Kidney (tissue), 14 donors: ENCODE data around the gene ADM2. TPM values are rescaled to one million over a fixed set of nuclear protein-coding genes. Genes with fewer than 3 reads are reported as not detected.

Experiments used
- DNase-seq, 5 donors: peaks; one replicate each; pipeline ENCODE4 v3.0.0-alpha.2; 2013 to 2020
- FAIRE-seq: peaks from 2 replicates; lab custom pipeline; 2012; peaks lifted over from hg19 to GRCh38; lab: Jason Lieb, UNC
- H3K27ac ChIP-seq, 2 donors: one replicate each; pipeline ENCODE4 v1.7.0; 2013; ENCODE audit warnings: low read depth in 2 of 2, low read length in 2 of 2, inconsistent platforms in 1 of 2
- H3K27me3 ChIP-seq: one replicate; pipeline ENCODE4 v1.7.1; 2013; ENCODE audit warnings: low read length, inconsistent platforms; ENCODE audit not compliant: control insufficient read depth, insufficient read depth
- H3K36me3 ChIP-seq, 3 donors: one replicate each; pipeline versions ENCODE4 v1.7.0 to v1.7.1; 2013; ENCODE audit warnings: low read length in 3 of 3, control low read depth in 1 of 3, inconsistent platforms in 1 of 3; ENCODE audit not compliant: insufficient read depth in 3 of 3, control insufficient read depth in 2 of 3
- H3K4me1 ChIP-seq, 3 donors: one replicate each; pipeline versions ENCODE4 v1.7.0 to v1.7.1; 2013; ENCODE audit warnings: low read length in 3 of 3, inconsistent platforms in 1 of 3, low read depth in 1 of 3; ENCODE audit not compliant: control insufficient read depth in 2 of 3, insufficient read depth in 2 of 3
- H3K4me3 ChIP-seq, 3 donors: one replicate each; pipeline versions ENCODE4 v1.7.0 to v1.8.1; 2013; ENCODE audit warnings: low read length in 3 of 3, control low read depth in 1 of 3, inconsistent platforms in 1 of 3
- H3K9ac ChIP-seq, 3 donors: one replicate each; pipeline versions ENCODE4 v1.7.0 to v1.7.1; 2013; ENCODE audit warnings: low read length in 3 of 3, control low read depth in 1 of 3, inconsistent platforms in 1 of 3
- H3K9me3 ChIP-seq, 3 donors: one replicate each; pipeline versions ENCODE4 v1.7.0 to v1.7.1; 2013; ENCODE audit warnings: low read length in 3 of 3, control low read depth in 1 of 3, inconsistent platforms in 1 of 3; ENCODE audit not compliant: control insufficient read depth in 2 of 3, insufficient read depth in 1 of 3
- CTCF ChIP-seq: IDR thresholded peaks from 3 replicates; pipeline ENCODE4 v1.5.1; 2012; ENCODE audit warnings: mild to moderate bottlenecking, moderate library complexity, borderline replicate concordance; ENCODE audit not compliant: insufficient read depth; ENCODE audit errors: extremely low read depth
- intact Hi-C: fragments of 100-400 bp; cut with DNase I; formaldehyde crosslinking; loops from one replicate; pipeline ENCODE4 v1.11.1; 2022
- polyA plus RNA-seq: library from polyadenylated mRNA; stranded (reverse); fragments of 350-450 nt; fragmentation: Illumina TruSeq; extraction: RNeasy Lipid Tissue Mini Kit (QIAGEN cat#74804); gene quantifications from one replicate; pipeline ENCODE4 v1.2.3, GENCODE V29; 2014; ENCODE audit warnings: low read depth, low replicate concordance; ENCODE audit not compliant: insufficient read depth
- total RNA-seq: library from RNA; stranded (reverse); fragmentation: NEBNext Ultra II Directional; extraction: Animal tissue kit (Norgen Biotek cat#: 25700); gene quantifications from one replicate; pipeline ENCODE4 v1.2.1, GENCODE V29; 2021
- donor health status: control.
- donor health status: control.
- donor health status: control.
- donor health status: control.
- donor health status: control.
- donor health status: DM: yes; HTN: yes; CAD: no.
- donor health status: Normal renal cell carcinoma (clear cell type).

ADM2 gene
- total and polyA plus RNA-seq, 2 donors from 2014 or later = 8.0 to 10.6 TPM

- FAIRE-seq = no peak
- Histone ChIP-seq H3K9ac (peak overlapping the region in 1 of 3 donors; percentile 61), H3K27ac (peak overlapping the region; percentile 69 to 89), H3K4me3 (peak overlapping the region; percentile 26 to 65 (median 36)), H3K9me3 (no peaks in the 10 kb centered on the region), H3K4me1 (peaks cover 0 to 20% (median 11%) of the 10 kb centered on the region in 3 donors), H3K27me3 (peaks cover 2% of the 10 kb centered on the region), H3K36me3 (peaks cover 0 to 7% (median 6%) of the 10 kb centered on the region in 3 donors)
- DNase-seq = peak in 1 of 5 donors; percentile 52
- intact Hi-C loops = no loop called here
- no peak for TF ChIP-seq CTCF
These were observed 43.3 kb downstream of the ADM2 start for GRCh38 chr22:50524676-50525103.

GRCh38 chr22:50525104-50525857, 43.9 kb downstream of the ADM2 start, which contains the start of gene SCO2:
TSS of gene SCO2 (minus strand) at chr22:50525598. CDS start at chr22:50524411, 1,187 bp downstream.
- intact Hi-C loops = no loop called here
- FAIRE-seq = no peak

DNA sequence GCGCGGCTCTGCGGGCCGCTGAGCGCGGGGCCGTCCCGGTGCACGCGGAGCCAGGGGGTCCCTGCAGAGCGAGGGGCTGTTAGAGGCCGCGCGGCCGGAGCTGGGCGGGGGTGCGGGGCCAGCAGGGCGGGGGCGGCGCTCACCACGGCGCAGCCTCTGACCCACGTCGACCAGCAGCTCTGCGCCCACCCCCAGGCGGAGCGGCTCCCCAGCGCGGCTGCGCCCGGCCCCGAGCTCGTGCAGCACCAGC, 44.4 kb downstream of the ADM2 start:
- peak overlapping the region in 2 of 3 donors; percentile 24 to 65 for H3K4me3 ChIP-seq
- DNase-seq = peak in 1 of 5 donors; percentile 91
- TF ChIP-seq CTCF = peak; percentile 29
- peaks cover 0 to 7% (median 6%) of the 10 kb centered on the region in 3 donors for H3K36me3 ChIP-seq
- peak overlapping the region; percentile 89 to 95 for H3K27ac ChIP-seq
- H3K9me3 ChIP-seq = no peaks in the 10 kb centered on the region
- no peak overlapping the region for H3K9ac ChIP-seq
- peaks cover 0 to 25% (median 11%) of the 10 kb centered on the region in 3 donors for H3K4me1 ChIP-seq
- intact Hi-C loops = no loop called here
- no peak for FAIRE-seq
- peaks cover 2% of the 10 kb centered on the region for H3K27me3 ChIP-seq

More at GRCh38 chr22:50525104-50525857, 43.9 kb downstream of the ADM2 start, which contains the start of gene SCO2:
- H3K27me3 ChIP-seq = peaks cover 2% of the 10 kb centered on the region
- peaks cover 0 to 22% (median 11%) of the 10 kb centered on the region in 3 donors for H3K4me1 ChIP-seq
- peak within 1 kb of the TSS in 1 of 3 donors; percentile 61 for H3K9ac ChIP-seq
- peaks cover 0 to 7% (median 6%) of the 10 kb centered on the region in 3 donors for H3K36me3 ChIP-seq
- peak; percentile 97 to 99 (median 99) for DNase-seq
- peak within 1 kb of the TSS; percentile 89 to 95 for H3K27ac ChIP-seq
- H3K9me3 ChIP-seq = no peaks in the 10 kb centered on the region
- H3K4me3 ChIP-seq = peak within 1 kb of the TSS; percentile 36 to 65 (median 52)
- TF ChIP-seq CTCF = no peak
